RWPE1 (cell line): ENCODE measurements around the gene OR51S1.
"Not testable (repeated sequence)": the region's sequence is repeated elsewhere in the genome, so short reads cannot be mapped to it uniquely, and the experiment has no call there.

ENCODE experiments used
- CTCF ChIA-PET: fragments of 350-600 bp; sonication (Branson Sonifier 250); formaldehyde crosslinking; extraction: SDS; loops from one replicate; lab custom pipeline; 2021; lab: Yijun Ruan, JAX
- POLR2A ChIA-PET: fragments of 400-600 bp; formaldehyde crosslinking; extraction: SDS; loops from one replicate; lab custom pipeline; 2020; ENCODE audit warnings: antibody characterized with exemption; ENCODE audit not compliant: low non-redundant PET; lab: Yijun Ruan, JAX
- DNase-seq: peaks from one replicate; pipeline ENCODE4 v3.0.0; 2012; ENCODE audit warnings: low spot score
- H3K27ac ChIP-seq: fragments of 450-650 bp; 2 replicates; pipeline ENCODE4 v1.5.1; 2017
- CTCF ChIP-seq: fragments of 450-650 bp; conservative IDR thresholded peaks from 2 replicates; pipeline ENCODE4 v1.5.1; 2017; ENCODE audit warnings: low read depth, mild to moderate bottlenecking

The OR51S1 gene

DNA sequence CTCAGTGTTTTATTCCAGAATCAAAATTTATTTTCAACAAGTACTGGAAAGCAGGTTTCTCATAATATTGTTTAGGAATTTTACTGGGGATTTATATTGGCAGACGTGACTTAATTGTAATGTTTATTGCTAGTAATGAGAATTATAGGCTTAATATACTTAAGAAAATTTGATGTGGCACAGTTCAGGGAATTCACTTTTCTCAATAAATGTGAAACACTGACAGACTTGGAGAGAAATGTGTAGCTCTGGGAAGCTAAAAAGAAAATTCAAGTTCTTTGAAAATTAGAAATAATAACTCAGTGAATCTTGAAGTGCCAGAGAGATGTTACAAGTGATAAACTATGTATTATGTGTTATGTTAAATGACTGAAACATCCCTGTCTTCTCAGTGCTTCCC, 28.0 kb downstream of the OR51S1 start, which contains the start of gene OR51F2:
Gene OR51F2, plus strand, starts transcription at position 301 of the 400 bp plus-strand sequence. CDS start 101 bp downstream, outside the sequence.
- ChIA-PET POLR2A (no interaction called here), CTCF (no interaction called here)
- no peak within 1 kb of the TSS for H3K27ac ChIP-seq
- no peak for DNase-seq
- no peak for TF ChIP-seq CTCF

DNA sequence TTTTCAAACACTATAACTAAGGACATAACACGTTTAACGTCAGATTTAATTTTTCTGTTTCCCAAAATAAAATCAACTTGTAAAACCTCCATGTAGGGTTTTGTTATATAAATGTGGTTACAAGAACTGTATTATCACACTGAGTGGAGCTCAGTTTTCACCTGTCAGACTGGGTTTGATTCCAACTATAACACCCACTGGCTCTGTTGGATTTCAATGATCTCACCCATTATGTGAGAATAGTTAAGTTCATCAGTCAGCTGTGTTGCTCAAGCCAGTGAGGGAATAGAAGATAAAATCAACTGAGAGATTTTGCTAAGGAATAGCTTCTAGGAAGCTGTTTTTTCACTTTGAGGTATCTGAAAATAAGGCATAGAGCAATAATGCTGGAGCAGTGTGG, 39.8 kb downstream of the OR51S1 start:
- TF ChIP-seq CTCF: no peak
- ChIA-PET CTCF (no interaction called here), POLR2A (no interaction called here)
- H3K27ac ChIP-seq: no peak overlapping the region
- no peak for DNase-seq

DNA sequence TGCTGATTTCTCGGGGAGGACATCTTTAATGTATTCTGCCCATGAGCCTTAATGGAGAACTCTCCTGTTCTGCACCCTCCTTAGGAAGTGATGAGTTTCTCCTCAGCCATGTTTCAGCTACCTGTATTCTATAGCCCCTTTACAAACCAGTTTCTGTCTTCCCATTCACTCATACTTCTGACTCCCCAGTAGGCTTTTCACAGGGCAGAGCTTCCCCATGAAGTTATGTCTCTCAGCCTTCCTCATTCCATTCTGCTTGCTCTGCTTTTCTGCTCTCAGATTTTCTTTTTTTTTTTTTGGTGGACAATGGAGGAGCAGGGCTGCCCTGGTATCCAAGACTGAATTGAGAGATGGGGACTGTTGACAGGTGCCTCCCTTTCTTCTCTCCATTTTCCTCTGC, 40.5 kb downstream of the OR51S1 start:
- DNase-seq: no peak
- no peak for TF ChIP-seq CTCF
- H3K27ac ChIP-seq: no peak overlapping the region
- CTCF ChIA-PET: no interaction called here
- POLR2A ChIA-PET: no interaction called here

DNA sequence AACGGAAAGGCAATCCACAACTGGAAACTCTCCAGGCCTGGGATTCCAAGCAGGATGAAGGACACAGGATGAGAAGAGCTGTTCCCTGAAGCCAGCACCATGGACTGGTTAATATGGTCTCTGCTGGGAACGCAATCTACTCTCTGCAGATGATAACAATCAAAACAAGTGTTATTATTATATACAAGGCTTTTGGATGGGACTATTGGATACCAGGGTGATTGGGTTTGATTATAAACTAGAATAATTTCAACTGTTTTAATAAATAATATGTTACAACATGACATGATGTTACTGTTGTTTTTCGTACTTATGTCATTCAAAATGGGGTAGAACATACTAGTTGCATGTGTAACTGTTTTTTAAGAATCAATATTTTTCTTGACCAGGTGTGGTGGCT, 44.7 kb downstream of the OR51S1 start, which contains the start of gene OR52R1:
Gene OR52R1, minus strand, starts transcription at position 101 of the 400 bp plus-strand sequence. Its CDS starts 0 bp downstream, at position 101.
- no peak within 1 kb of the TSS for H3K27ac ChIP-seq
- CTCF ChIA-PET: no interaction called here
- POLR2A ChIA-PET: no interaction called here
- no peak for DNase-seq
- TF ChIP-seq CTCF: no peak

GRCh38 chr11:4801316-4801715, 47.7 kb downstream of the OR51S1 start:
- DNase-seq, H3K27ac ChIP-seq, POLR2A ChIA-PET, CTCF ChIA-PET: not testable (repeated sequence)

GRCh38 chr11:4798427-4799183, 50.4 kb downstream of the OR51S1 start:
- TF ChIP-seq CTCF: no peak
- no peak overlapping the region for H3K27ac ChIP-seq
- ChIA-PET POLR2A (no interaction called here), CTCF (interaction anchor here (0.6 kb wide), 1 partner anchor 300 kb away, joined by 3 read pairs; no protein-coding TSS in a partner anchor)
- no peak for DNase-seq
